Kidney (tissue), 14 donors: ENCODE measurements around the gene SLC35D2. TPM values are rescaled to one million over a fixed set of nuclear protein-coding genes. Genes with fewer than 3 reads are reported as not detected.
A peak's percentile ranks its signal among the peaks of the same experiment; 100 is the strongest.

Experiments
- DNase-seq, 5 donors: peaks; one replicate each; pipeline ENCODE4 v3.0.0-alpha.2; 2013 to 2020
- FAIRE-seq: peaks from 2 replicates; lab custom pipeline; 2012; peaks lifted over from hg19 to GRCh38; lab: Jason Lieb, UNC
- H3K27ac ChIP-seq, 2 donors: one replicate each; pipeline ENCODE4 v1.7.0; 2013; ENCODE audit warnings: low read depth in 2 of 2, low read length in 2 of 2, inconsistent platforms in 1 of 2
- H3K27me3 ChIP-seq: one replicate; pipeline ENCODE4 v1.7.1; 2013; ENCODE audit warnings: low read length, inconsistent platforms; ENCODE audit not compliant: control insufficient read depth, insufficient read depth
- H3K36me3 ChIP-seq, 3 donors: one replicate each; pipeline versions ENCODE4 v1.7.0 to v1.7.1; 2013; ENCODE audit warnings: low read length in 3 of 3, control low read depth in 1 of 3, inconsistent platforms in 1 of 3; ENCODE audit not compliant: insufficient read depth in 3 of 3, control insufficient read depth in 2 of 3
- H3K4me1 ChIP-seq, 3 donors: one replicate each; pipeline versions ENCODE4 v1.7.0 to v1.7.1; 2013; ENCODE audit warnings: low read length in 3 of 3, inconsistent platforms in 1 of 3, low read depth in 1 of 3; ENCODE audit not compliant: control insufficient read depth in 2 of 3, insufficient read depth in 2 of 3
- H3K4me3 ChIP-seq, 3 donors: one replicate each; pipeline versions ENCODE4 v1.7.0 to v1.8.1; 2013; ENCODE audit warnings: low read length in 3 of 3, control low read depth in 1 of 3, inconsistent platforms in 1 of 3
- H3K9ac ChIP-seq, 3 donors: one replicate each; pipeline versions ENCODE4 v1.7.0 to v1.7.1; 2013; ENCODE audit warnings: low read length in 3 of 3, control low read depth in 1 of 3, inconsistent platforms in 1 of 3
- H3K9me3 ChIP-seq, 3 donors: one replicate each; pipeline versions ENCODE4 v1.7.0 to v1.7.1; 2013; ENCODE audit warnings: low read length in 3 of 3, control low read depth in 1 of 3, inconsistent platforms in 1 of 3; ENCODE audit not compliant: control insufficient read depth in 2 of 3, insufficient read depth in 1 of 3
- intact Hi-C: fragments of 100-400 bp; cut with DNase I; formaldehyde crosslinking; loops from one replicate; pipeline ENCODE4 v1.11.1; 2022
- polyA plus RNA-seq: library from polyadenylated mRNA; stranded (reverse); fragments of 350-450 nt; fragmentation: Illumina TruSeq; extraction: RNeasy Lipid Tissue Mini Kit (QIAGEN cat#74804); gene quantifications from one replicate; pipeline ENCODE4 v1.2.3, GENCODE V29; 2014; ENCODE audit warnings: low read depth, low replicate concordance; ENCODE audit not compliant: insufficient read depth
- total RNA-seq: library from RNA; stranded (reverse); fragmentation: NEBNext Ultra II Directional; extraction: Animal tissue kit (Norgen Biotek cat#: 25700); gene quantifications from one replicate; pipeline ENCODE4 v1.2.1, GENCODE V29; 2021
- TF ChIP-seq, protein P1 (sequence below): IDR thresholded peaks from 3 replicates; pipeline ENCODE4 v1.5.1; 2012; ENCODE audit warnings: mild to moderate bottlenecking, moderate library complexity, borderline replicate concordance; ENCODE audit not compliant: insufficient read depth; ENCODE audit errors: extremely low read depth
- donor health status: control.
- donor health status: control.
- donor health status: control.
- donor health status: control.
- donor health status: control.
- donor health status: DM: yes; HTN: yes; CAD: no.
- donor health status: Normal renal cell carcinoma (clear cell type).

The SLC35D2 gene
- total and polyA plus RNA-seq, 2 donors from 2014 or later = 27.7 to 46.1 TPM

DNA sequence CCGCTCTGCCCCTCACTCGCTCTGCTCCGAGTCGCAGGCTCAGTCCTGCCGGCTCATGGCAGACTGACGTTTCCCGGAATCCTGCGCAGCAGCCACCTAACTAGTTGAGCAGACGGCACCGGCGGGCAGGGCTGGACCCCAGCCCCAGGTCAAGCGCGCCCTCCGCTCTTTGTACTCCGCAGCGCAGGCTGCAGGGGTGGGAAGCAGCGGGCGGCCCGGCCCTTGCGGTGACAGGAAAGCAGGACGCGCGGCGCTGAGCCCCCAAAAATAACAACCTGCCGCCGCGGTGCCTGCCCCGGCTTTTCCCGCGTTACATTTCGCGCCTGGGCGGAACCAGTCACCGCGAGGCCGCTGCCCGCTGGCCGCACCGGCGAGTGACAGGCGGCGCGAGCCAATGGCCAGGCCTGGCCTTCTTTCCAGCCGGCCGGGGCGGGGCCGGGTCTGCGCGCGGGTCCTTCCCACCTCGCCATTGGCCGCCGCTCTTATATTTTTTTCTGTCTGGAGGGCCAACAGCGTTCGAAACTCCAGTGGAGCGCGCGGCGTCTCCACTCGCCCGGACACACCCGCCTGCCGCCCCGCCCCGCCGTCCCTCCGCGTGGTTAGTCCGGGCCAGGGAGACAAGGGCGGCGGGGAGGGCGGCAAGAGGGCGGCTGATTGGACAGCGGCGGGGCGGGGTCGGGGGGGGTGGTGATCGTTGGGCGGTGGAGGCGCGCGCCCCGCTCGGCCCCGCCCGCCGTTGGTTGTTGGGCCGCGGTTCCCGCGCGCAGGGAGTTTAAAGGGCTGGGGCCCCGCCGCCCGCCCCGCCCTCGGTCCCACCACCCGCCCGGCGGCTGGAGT, 34.8 kb upstream of the SLC35D2 start, which contains the start of gene ZNF367:
ZNF367 (minus strand) TSS at position 288 of the 837 bp plus-strand sequence. CDS start 338 bp downstream, outside the sequence.
- Histone ChIP-seq H3K4me3 (peak within 1 kb of the TSS; percentile 80 to 92 (median 85)), H3K4me1 (peaks cover 5 to 20% (median 17%) of the 10 kb centered on the region in 3 donors), H3K27ac (peak within 1 kb of the TSS; percentile 99 to 100), H3K27me3 (no peaks in the 10 kb centered on the region), H3K36me3 (no peaks in the 10 kb centered on the region), H3K9me3 (no peaks in the 10 kb centered on the region), H3K9ac (peak within 1 kb of the TSS; percentile 90 to 97 (median 96))
- peak; percentile 98 to 99 (median 99) for DNase-seq
- no peak for FAIRE-seq
- intact Hi-C loops = no loop called here
- TF ChIP-seq, protein P1, sequence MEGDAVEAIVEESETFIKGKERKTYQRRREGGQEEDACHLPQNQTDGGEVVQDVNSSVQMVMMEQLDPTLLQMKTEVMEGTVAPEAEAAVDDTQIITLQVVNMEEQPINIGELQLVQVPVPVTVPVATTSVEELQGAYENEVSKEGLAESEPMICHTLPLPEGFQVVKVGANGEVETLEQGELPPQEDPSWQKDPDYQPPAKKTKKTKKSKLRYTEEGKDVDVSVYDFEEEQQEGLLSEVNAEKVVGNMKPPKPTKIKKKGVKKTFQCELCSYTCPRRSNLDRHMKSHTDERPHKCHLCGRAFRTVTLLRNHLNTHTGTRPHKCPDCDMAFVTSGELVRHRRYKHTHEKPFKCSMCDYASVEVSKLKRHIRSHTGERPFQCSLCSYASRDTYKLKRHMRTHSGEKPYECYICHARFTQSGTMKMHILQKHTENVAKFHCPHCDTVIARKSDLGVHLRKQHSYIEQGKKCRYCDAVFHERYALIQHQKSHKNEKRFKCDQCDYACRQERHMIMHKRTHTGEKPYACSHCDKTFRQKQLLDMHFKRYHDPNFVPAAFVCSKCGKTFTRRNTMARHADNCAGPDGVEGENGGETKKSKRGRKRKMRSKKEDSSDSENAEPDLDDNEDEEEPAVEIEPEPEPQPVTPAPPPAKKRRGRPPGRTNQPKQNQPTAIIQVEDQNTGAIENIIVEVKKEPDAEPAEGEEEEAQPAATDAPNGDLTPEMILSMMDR = no peak

DNA sequence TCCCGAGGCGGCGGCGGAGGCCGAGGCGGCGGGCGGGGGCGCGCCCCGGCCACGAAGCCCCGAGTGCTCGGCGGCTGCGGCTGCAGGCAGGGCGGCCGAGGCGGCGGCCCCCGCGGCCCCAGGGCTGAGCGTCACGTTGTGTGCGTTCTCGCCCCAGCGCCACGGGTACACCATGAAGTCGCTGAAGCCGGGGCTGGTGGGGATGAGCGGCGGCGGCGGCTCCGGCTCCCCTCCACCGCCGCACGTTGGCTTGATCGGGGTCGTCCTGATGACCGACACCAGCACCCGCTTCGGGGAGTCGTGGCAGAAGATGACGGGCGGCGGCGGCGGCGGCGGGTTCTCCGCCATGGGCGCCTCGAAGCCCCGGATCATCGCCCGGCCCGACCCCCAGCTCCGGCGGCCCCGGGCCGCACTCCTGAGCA, 34.2 kb upstream of the SLC35D2 start:
- Histone ChIP-seq H3K27ac (peak overlapping the region; percentile 71 to 91), H3K27me3 (no peaks in the 10 kb centered on the region), H3K9ac (peak overlapping the region in 2 of 3 donors; percentile 36 to 65), H3K4me3 (peak overlapping the region; percentile 53 to 68 (median 61)), H3K4me1 (peaks cover 5 to 20% (median 17%) of the 10 kb centered on the region in 3 donors), H3K9me3 (no peaks in the 10 kb centered on the region), H3K36me3 (no peaks in the 10 kb centered on the region)
- DNase-seq = peak in 1 of 5 donors; percentile 88
- TF ChIP-seq, protein P1 = no peak
- FAIRE-seq = no peak
- intact Hi-C loops = no loop called here

DNA sequence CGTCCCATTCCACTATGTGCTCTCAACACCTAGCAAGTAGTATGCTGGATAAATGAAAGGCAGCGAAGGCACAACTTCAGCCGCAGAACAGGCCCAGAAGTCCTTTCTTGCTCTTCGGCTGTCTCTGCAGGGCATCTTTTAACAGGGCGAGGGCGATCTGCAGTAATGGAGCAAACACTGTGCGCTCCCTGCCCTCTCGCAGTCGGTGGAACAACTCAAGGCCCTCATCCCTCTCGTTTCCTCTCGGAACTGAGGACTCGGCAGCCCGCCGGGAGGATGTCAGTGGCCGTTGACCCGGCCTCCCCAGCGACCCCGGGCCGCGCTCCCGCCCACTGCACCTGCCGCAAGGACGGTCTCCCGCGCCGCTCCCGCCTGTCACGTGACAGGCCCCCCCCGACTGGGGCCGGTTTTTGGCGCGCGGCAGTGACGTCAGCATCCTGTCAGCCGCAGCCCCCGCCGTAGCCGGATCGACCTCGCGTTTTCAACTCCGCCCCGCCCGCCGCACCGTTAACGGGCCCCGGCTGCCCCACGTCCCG, 33.6 kb upstream of the SLC35D2 start:
- peak overlapping the region; percentile 75 to 92 (median 85) for H3K4me3 ChIP-seq
- no peaks in the 10 kb centered on the region for H3K27me3 ChIP-seq
- TF ChIP-seq, protein P1 = no peak
- peak; percentile 90 to 96 (median 93) for DNase-seq
- H3K9ac ChIP-seq = peak overlapping the region; percentile 79 to 90 (median 86)
- peak overlapping the region; percentile 86 to 92 for H3K27ac ChIP-seq
- H3K9me3 ChIP-seq = no peaks in the 10 kb centered on the region
- no peak for FAIRE-seq
- no peaks in the 10 kb centered on the region for H3K36me3 ChIP-seq
- peaks cover 5 to 20% (median 17%) of the 10 kb centered on the region in 3 donors for H3K4me1 ChIP-seq
- intact Hi-C loops = no loop called here
